Mucosa of descending colon (tissue), 3 donors: ENCODE measurements around the gene RAET1G. TPM values are rescaled to one million over a fixed set of nuclear protein-coding genes. Genes with fewer than 3 reads are reported as not detected.
A peak's percentile ranks its signal among the peaks of the same experiment; 100 is the strongest.

Source experiments
- ATAC-seq: fragments of 200-7000 bp; cut with Tn5 transposase; one replicate; pipeline ENCODE4 v1.9.1; 2020; ENCODE audit warnings: mild to moderate bottlenecking, moderate library complexity
- DNase-seq, 3 donors: peaks; one replicate each; pipeline ENCODE4 v3.0.0-alpha.2; 2020
- H3K36me3 ChIP-seq: fragments of 200-600 bp; one replicate; pipeline ENCODE4 v1.8.0; 2021; ENCODE audit warnings: low read depth, mild to moderate bottlenecking
- H3K4me1 ChIP-seq: fragments of 200-600 bp; one replicate; pipeline ENCODE4 v1.8.0; 2021; ENCODE audit warnings: low read depth, mild to moderate bottlenecking
- H3K4me3 ChIP-seq: fragments of 200-600 bp; one replicate; pipeline ENCODE4 v1.8.0; 2021; ENCODE audit warnings: mild to moderate bottlenecking
- H3K9me3 ChIP-seq: fragments of 200-600 bp; one replicate; pipeline ENCODE4 v1.8.0; 2021; ENCODE audit warnings: mild to moderate bottlenecking
- CTCF ChIP-seq: fragments of 200-600 bp; IDR thresholded peaks from one replicate; pipeline ENCODE4 v1.8.0; 2022; ENCODE audit warnings: antibody characterized with exemption, mild to moderate bottlenecking
- intact Hi-C, 2 donors: fragments of 100-400 bp; cut with DNase I in 1 of 2; cut with micrococcal nuclease in 1 of 2; formaldehyde crosslinking; loops; one replicate each; pipeline versions ENCODE4 v1.11.0 to v1.11.1; 2022; cut with DNase I, micrococcal nuclease
- total RNA-seq, 3 donors: library from RNA; stranded (reverse); fragmentation: NEBNext Ultra II Directional in 2 of 3; extraction: Animal tissue kit (Norgen Biotek cat#: 25700) in 2 of 3; gene quantifications; one replicate each; pipeline versions ENCODE4 v1.2.1 to v1.2.4, GENCODE V29; 2021 to 2023
- donor health status: DM: no; HTN: no; CAD: no; lungs with moderate emphysema.
- donor health status: DM: no; HTN: no; CAD: no.
- donor health status: DM: no; HTN: yes; CAD: no.

RAET1G gene
- total RNA-seq, 3 donors from 2014 or later, result 0.41 TPM; not detected in 2

GRCh38 chr6:149899486-149899885 lies 23.4 kb downstream of the RAET1G start:
- TF ChIP-seq CTCF, result no peak
- Histone ChIP-seq H3K36me3 (no peaks in the 10 kb centered on the region), H3K4me1 (peaks cover 30% of the 10 kb centered on the region), H3K4me3 (no peak overlapping the region), H3K9me3 (no peaks in the 10 kb centered on the region)
- DNase-seq (no peak), ATAC-seq (no peak)
- intact Hi-C loops, result no loop called here

GRCh38 chr6:149898966-149899365 lies 24.0 kb downstream of the RAET1G start:
- intact Hi-C loops, result no loop called here
- H3K4me3 ChIP-seq, result no peak overlapping the region
- H3K9me3 ChIP-seq, result no peaks in the 10 kb centered on the region
- DNase-seq, result no peak
- H3K36me3 ChIP-seq, result no peaks in the 10 kb centered on the region
- peaks cover 30% of the 10 kb centered on the region for H3K4me1 ChIP-seq
- no peak for ATAC-seq
- no peak for TF ChIP-seq CTCF

GRCh38 chr6:149897855-149898744 lies 24.8 kb downstream of the RAET1G start, which contains the start of gene RAET1E:
Gene RAET1E (minus strand): TSS chr6:149898113. CDS start chr6:149890901, 7,212 bp downstream.
- intact Hi-C loops, result no loop called here
- no peak within 1 kb of the TSS for H3K4me3 ChIP-seq
- H3K9me3 ChIP-seq, result no peaks in the 10 kb centered on the region
- no peak for TF ChIP-seq CTCF
- H3K36me3 ChIP-seq, result no peaks in the 10 kb centered on the region
- H3K4me1 ChIP-seq, result peaks cover 30% of the 10 kb centered on the region
- DNase-seq, result peak in 1 of 3 donors; percentile 50
- peak; percentile 43 for ATAC-seq

GRCh38 chr6:149897015-149897697 lies 25.8 kb downstream of the RAET1G start:
- intact Hi-C loops, result no loop called here
- no peaks in the 10 kb centered on the region for H3K36me3 ChIP-seq
- DNase-seq (peak; percentile 63 to 71 (median 65)), ATAC-seq (peak; percentile 75)
- peaks cover 30% of the 10 kb centered on the region for H3K4me1 ChIP-seq
- H3K9me3 ChIP-seq, result no peaks in the 10 kb centered on the region
- TF ChIP-seq CTCF, result no peak
- H3K4me3 ChIP-seq, result no peak overlapping the region

GRCh38 chr6:149896491-149896890 lies 26.4 kb downstream of the RAET1G start:
- peaks cover 30% of the 10 kb centered on the region for H3K4me1 ChIP-seq
- no peaks in the 10 kb centered on the region for H3K9me3 ChIP-seq
- no peak overlapping the region for H3K4me3 ChIP-seq
- no peak for TF ChIP-seq CTCF
- no peaks in the 10 kb centered on the region for H3K36me3 ChIP-seq
- DNase-seq, result no peak
- intact Hi-C loops, result no loop called here
- no peak for ATAC-seq
